ENCODE data around the gene DDX6.
A peak's percentile ranks its signal among the peaks of the same experiment; 100 is the strongest.

Gene DDX6

GRCh38 chr11:118705791-118706545 lies 85.0 kb downstream of the DDX6 start:
- no peak for DNase-seq (ENCODE audit: extremely low read depth in 1 of 2, low read depth in 1 of 2)

- peak in 1 of 2 donors; percentile 20 for DNase-seq (ENCODE audit: extremely low read depth in 1 of 2, low read depth in 1 of 2)
These were observed 85.7 kb downstream of the DDX6 start for GRCh38 chr11:118705111-118705741.

GRCh38 chr11:118703563-118704106 lies 87.3 kb downstream of the DDX6 start:
- DNase-seq (ENCODE audit: extremely low read depth in 1 of 2, low read depth in 1 of 2) = no peak

GRCh38 chr11:118699506-118700220 lies 91.3 kb downstream of the DDX6 start:
- DNase-seq (ENCODE audit: extremely low read depth in 1 of 2, low read depth in 1 of 2) = peak; percentile 32 to 38

Measured in activated CD8-positive, alpha-beta memory T cell treated with anti-CD3 and anti-CD28 coated beads for 1 hour (primary cell).